HG03064 (cell line): ENCODE measurements around the gene KCNG1.

Experiments used
- ATAC-seq: cut with Tn5 transposase; IDR thresholded peaks from one replicate; pipeline ENCODE4 v1.9.1; 2021; ENCODE audit warnings: low read depth; ENCODE audit not compliant: unreplicated experiment

Gene KCNG1

DNA sequence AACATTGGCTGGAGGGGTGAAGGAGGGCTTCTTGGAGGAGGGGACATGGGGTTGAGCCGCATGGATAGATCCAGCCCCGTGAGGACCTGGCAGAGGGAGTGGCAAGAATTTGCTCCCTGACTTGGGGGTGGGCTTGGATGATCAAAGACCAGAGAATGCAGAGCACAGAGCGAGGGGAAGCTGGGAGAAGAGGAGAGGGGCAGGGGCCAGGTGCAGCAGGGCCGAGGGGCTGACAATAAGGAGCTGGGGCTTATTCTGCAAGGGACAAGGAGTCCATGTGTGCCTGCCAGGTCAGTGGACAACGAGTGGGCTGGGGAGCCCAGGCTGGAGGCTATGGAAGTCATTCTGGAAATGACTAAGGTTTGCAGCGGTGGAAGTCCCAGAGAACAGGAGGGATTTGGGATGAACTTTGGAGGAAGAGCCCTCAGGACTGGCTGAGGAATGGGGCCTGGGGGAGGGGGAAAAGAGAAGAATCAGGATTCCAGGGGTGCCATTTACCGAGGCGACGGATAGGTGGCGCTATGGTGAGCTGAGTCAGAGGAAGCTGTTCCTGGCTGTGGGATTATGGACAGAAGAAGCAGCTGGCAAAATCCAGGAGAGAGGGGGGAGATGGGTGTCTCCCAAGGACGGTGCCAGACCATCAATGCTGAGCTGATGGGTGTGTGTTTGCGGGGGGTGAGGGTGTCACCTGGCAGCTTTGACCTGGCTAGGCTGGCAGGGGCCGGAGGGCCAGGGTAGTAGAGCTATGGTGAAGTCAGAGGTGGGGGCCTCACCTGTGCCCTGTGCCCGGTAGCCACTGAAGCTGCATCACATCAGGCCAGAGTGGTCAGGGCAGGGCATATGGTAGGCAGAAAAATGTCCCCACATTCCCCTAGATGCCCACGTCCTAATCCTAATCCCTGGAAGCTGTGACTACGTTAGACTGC, 7.8 kb downstream of the KCNG1 start:
- no peak for ATAC-seq

DNA sequence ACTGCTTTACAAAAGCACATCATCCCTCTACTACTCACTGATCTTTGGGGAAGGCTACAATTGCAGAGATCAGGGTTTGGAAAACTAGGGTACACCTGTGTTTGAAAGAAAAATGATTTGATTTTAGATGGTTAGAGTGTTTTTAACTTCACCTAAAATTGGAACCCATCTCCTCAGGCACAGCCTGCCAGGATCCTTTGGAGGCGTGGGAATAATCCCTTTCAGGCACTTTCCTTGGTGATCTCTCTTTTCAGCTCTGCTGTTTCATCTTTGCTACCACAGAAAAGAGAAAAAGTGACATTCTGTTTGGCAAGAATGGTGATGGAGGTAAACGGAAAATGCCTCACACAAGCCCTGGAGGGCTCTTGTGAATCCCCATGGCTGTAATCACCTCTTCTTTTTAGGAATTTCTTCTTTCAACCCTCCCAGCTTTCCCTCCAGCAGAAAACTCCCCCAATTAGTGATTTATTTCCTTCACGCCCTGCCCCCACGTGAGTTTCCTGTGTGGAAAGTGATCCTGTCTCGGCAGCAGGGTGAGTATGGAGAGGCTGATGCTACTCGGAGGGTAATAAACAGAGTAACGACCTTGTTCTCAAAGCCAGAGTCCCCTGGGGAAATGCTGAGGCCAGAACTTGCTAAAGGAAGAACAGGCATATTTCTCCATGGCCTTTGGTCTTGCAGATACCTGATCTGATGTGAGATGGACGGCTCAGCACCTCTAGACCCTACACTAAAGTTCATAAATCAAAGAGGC, 9.2 kb downstream of the KCNG1 start:
- no peak for ATAC-seq

DNA sequence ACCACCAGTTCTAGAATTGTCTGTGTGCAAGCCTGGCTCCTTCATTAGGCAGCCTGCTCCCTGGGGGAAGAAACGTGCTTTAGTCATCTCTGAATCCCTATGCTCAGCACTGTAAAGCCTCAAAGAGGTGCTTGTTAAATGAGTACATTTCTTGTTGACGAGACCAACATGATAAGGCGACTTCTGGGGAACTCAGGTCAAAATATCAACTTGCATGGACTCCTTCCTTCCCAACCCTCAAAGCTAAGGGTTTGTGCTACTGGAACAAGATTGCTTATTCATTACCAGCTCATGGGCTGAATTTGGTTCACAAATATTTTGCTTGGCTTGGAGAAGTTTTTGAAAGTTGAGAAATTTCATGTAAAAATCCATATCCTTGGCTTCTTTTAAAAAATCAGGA, 10.6 kb downstream of the KCNG1 start:
- ATAC-seq, result no peak

DNA sequence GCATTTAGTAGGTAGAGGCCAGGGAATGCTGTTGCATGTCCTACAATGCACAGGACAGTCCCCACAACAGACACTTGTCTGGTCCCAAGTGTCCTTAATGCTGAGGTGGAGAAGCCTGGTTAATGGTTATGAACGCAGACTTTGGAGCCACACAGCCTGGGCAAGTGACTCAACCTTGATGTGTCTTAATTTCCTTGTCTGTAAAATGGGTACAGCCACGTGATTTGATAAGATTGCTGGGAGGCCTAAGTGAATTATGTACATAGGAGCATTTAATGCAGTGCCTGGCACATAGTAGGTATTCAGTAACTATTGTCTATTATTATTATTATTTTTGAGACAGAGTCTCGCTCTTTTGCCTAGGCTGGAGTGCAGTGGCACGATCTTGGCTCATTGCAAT, 11.4 kb downstream of the KCNG1 start:
- ATAC-seq, result no peak

DNA sequence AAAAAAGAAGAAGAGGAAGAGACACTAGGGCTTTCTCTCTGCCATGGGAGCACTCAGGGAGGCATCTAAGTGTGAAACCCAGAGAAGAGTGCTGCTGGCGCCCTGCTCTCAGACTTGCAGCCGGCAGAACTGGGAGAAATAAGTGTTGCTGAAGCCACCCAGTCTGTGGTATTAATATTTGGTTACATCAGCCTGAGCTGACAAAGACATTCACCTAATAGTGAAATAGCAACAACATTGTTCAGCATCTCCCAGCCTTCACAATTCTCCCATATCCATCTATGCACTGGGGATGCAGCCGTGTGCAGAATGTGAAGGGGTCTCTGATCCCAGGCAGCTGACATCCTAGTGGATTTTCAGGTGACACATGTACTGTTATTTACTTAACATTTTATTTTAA, 12.0 kb downstream of the KCNG1 start:
- ATAC-seq, result no peak

DNA sequence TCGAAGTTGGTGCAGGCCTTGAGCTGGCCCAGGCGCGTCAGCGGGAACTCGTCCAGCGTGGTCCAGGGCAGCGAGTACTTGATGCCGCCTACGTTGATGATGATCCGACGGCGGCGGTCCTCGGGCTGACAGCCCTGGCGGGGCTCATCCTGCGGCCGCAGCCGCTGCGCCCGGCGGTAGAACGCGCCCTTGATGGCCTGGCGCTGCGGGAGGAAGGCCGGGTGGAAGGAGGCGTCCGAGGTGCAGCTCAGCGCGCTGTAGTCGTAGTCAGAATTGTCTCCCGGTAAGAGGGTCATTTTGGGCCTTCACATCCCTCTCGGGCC, 12.9 kb downstream of the KCNG1 start:
- no peak for ATAC-seq

DNA sequence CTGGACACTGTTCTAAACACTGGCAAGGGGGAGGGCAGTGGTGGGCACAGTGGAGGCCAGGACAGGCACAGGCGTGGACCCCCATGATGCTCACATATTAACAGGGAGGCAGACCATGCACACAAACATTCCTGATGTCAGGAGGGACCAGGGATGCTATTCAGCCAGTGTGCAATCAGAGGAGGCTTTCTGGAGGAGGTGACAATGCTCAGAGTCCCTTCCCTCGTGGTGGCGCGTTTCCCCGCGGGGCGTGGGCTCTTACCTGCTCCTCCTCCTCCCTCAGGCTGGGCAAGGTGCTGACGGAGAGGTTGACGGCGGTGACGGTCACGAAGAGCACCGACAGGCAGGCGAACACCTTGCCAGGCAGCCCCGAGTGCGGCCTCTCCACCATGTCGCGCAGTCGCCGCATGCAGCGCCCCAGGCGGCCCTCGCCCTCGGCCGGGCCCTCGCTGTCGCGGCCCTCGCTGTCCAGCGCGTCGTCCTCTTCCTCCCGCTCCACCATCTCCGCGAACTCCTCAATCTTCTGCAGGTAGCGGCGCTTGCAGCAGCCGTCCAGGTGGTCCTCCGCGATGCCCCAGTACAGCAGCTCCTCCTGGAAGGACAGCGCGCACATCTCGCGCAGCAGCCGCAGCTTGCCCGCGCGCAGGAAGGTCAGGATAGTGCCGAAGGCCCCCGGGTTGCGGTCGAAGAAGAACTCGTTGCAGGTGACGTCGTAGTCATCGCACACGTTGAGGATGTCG, 13.4 kb downstream of the KCNG1 start:
- ATAC-seq, result no peak

DNA sequence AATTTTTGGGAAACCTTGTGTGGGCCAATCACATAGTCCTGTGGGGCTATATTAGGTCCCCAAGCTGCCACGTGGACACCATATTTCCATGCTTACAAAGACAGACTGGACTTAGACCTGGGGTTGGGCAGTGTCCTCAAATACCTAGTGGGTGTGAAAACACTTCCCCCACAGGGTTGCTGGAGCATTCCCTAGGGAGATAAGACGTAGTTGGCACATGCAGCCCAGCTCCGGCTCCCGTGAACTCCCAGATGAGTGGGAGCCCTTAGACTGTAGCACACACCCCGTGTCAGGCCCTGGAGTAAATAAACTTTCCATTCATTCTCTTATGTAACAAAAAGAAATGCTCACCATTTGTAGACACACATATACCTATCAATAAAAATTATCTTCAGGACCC, 14.2 kb downstream of the KCNG1 start:
- no peak for ATAC-seq

DNA sequence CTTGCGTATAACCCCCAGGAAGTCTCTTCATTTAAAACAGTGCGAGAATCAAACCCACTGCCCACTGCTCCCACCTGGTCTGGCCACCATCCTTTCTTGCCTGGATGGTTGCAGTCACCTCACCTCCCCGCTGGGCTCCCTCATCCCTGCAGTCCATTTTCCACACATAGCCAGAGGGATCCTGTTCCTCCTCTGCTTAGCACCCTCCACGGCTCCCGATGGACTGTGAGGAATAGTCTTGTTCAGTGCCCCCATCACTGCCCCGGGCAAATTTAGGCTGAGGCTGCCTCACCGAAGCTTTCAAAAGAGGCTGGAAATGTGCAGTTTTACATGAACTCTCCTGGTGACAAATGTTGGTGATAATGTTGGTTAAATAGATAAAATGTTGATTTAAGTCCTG, 17.7 kb downstream of the KCNG1 start:
- ATAC-seq, result no peak

DNA sequence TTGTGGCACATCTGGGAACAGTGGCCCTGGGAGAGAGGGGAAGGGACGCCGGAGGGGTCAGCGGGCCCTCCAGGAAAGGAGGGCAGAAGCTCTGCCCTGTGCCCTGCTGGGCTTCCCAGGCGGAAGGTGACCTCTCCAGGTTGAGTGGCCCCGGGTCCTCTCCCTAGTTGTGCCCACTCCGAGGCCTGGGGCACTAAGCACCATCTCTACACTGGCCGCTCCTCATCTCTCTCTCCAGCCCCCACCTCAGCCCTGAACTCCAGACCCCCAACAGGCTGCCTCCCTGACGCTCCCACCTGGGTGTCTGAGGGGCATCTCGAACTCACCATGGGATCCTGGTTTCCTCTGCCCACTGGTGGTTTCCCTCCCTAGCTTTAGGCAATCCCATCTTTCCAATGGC, 18.1 kb downstream of the KCNG1 start:
- no peak for ATAC-seq

DNA sequence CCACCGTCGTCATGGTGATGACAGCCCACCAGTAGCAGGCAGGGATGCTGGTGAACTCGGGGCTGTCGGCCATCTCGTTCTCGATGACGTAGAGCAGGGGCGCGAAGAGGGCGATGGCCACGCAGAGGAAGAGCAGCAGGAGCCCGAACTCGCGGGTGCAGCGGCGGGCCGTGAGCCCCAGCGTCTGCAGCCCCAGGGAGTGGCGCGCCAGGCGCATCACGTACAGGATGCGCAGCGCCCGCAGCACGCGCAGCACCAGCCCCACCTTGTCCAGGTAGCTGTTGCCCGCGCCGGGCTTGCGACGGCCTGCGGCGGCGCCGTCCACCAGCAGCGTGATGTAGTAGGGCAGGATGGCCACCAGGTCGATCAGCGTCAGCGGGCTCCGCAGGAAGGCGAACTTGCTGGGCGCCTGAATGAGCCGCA, 18.6 kb downstream of the KCNG1 start:
- no peak for ATAC-seq

DNA sequence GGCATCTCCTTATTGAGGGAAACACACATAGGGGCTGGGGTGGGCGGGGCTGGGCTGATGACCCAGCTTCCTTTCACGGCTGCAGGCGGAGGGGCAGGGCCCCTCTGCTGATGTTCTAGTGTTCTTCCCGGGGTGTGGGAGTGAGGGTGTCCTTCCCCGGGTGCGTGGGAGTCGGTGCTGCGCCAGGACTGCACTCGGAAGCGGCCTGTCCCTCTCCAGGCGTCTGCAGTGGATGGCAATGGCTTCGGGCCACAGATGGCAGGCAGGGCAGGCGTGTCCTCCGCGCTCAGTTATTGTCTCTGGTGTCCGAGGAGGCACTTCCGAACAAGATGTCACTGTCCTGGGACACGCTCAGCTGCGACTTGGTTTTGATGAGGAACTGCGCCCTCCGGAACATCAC, 19.2 kb downstream of the KCNG1 start:
- no peak for ATAC-seq

DNA sequence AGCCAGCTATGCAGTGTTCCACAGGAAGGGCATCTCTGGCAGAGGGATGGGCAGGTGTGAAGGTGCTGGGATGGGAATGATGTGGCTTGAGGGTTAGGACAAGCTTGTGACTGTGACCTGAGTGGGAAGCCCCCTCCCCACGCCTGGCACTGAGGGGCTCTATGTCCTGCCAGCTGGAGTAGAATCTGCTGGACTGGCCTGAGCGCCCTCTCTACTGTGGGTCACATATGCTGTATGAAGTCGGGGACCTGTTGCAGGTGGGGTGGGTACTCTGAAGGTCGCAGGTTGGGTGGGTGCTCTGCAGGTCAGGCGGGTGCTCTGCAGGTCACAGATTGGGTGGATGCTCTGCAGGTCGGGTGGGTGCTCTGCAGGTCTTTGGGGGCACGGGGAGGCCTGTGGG, 20.3 kb downstream of the KCNG1 start:
- ATAC-seq, result no peak

DNA sequence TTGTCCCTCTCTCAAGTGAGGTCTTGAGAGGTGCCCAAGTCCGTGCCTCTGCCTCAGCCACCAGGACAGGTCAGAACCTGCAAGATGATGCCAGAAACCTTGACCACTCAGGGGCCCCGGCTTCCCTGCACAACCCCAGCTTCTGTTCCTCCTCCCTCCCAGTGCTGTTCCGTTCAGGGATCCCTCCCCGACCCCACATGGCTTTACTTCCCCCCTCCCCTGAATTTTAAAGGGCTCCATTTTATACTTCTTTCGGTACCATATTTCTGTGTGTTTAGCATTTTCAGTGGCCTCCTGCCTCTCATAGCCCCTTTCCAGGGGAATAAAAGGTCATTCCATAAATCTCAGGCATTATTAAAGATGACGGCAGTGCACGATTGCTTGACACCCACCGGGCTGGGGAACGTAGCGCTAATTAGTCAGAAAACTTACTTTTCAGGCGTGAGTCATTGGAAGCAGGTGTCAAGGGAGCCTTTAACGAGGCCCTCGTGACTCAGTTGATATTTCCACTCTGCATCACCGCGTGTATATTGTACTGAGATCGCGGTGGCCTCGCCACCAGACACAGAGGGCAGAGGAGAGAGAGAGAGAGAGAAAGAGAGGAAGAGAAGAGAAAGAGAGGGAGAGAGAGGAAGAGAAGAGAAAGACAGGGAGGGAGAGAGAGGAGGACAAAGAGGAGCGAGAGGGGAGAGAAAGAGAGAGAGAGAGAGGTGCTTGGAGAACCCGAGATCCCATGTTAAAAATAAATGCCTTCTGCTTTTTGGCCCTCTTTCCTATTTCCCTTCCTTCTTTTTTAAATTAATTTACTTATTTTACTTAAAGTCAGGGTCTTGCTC, 21.3 kb downstream of the KCNG1 start:
- ATAC-seq, result no peak

DNA sequence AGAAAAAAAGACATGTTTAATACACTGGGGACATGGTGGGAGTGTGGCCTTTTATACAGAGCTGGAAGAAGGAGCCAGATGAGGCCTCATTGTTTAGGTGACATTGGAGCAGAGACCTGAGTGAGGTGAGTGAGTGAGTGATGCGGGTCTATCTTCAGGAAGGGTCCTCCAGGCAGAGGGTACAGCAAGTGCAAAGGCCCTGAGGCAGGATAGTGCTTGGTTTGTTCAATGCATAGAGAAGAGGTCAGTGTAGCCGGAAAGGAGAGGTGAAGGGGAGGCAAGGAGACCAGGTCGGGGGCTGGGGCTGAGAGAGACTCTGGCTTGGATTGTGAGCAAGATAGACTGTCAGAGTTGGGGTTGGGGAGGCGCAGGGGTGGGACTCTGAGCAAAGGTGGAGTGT, 23.6 kb downstream of the KCNG1 start:
- no peak for ATAC-seq

DNA sequence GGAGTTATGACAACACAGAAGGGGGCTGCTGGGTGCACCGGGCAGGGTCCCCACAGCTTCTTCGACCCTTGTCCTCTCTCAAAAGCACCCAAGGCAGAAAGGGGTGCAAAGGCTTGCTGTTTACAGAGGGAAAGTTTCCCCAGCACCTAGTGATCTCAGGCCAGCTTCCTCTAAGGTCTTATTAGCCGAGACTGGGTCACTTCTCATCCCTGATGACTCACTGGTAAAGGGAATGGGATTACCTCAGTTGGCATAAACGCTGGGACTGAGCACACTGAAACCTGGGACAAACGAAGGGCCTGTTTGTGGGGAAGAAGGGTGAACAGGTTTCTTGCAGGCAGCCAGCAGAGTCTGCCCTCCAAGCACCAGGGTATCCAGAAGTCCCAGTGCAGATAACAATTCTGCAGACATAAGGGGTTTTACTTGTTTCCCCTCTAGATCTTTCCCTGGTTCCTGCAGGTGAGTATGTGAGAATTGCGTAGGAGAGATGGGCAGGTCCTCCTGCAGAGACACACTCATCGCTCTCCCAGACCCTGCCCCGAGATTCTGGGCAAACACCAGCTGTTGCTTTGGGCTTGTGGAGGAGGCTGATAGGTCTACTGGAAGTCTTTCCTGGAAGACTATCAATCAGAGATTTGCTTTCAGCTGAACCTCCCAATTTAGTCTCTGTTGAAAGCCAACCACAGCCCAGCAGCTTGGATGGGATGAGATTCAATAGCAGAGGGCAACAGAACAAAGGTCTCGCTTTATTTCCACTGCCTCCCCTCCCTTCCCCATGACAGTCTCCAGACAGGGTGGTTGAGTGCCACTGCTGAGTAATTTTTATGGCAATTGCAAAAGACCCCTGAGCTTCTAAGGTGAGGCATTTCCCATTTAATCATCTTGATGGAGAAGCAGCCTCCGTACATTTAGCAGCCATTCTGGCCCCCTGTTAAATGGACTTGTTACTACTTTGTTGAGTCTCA, 25.7 kb downstream of the KCNG1 start:
- ATAC-seq, result no peak

DNA sequence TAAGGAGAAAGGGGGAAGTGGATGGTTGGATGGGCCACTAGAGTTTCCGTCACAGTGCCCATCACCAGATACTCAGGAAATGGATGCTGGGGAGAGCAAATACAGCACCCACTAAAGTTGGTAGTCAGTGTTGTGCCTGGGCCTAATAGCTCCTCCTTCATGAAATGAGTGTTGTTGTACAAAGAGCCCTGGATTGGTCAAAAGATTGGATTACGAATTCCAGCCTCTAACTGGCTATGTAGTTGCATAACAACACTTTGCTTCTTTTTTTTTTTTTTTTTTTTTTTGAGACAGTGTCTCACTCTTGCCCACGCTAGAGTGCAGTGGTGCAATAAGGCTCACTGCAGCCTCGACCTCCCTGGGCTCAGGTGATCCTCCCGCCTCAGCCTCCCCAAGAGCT, 27.4 kb downstream of the KCNG1 start:
- ATAC-seq, result no peak

DNA sequence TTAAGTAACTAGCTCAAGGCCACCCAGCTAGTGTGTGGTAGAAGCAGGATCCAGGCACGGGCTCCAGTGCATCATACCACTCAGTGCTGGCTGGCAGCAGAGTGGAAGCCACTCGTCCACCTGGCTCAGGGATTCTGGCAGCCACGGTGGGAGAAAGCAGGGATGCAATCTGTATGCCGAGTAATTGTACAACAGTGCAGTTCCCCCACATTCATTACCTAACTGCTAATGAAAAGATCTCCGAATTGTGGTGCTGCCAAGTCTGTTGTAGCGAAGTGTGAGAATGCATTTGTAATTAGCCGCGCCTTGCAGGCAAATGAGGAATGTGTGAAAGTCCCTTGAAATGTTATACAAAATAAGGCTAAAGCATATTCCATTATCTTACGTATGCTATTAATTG, 29.0 kb downstream of the KCNG1 start:
- ATAC-seq, result no peak

DNA sequence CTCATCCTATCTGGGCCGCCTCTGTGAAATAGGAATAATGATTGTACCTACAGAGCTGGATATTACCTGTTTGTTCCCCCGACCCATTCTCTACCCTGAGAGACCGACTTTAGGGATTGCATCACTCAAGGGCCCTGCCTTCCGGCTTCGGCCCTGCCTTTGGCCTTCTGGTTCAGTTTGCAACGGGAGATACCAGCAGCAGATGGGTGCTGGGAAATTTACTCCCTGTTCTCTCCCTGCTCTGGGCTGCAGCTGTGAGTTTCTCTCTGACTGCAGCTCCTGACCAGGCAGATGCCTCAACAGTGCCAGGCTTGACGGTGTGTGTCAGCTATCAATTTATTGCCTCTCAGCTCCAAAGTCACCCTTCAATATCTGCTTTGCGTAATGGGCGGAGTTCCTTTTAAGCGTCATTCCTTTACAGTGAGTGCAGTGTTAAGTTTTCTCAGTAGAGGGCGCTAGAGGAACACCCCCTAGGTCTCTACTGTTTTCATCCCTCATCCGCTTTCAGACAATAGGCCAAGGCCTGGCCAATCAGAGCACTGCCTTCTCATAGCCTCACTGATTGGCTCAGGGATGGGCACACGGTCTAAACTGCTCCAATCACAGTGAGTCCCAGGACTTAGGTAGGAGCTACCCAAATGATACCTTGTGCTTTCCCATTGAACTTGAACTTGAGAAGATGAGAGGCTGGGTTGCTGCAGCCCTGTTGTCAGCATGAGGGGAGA, 30.0 kb downstream of the KCNG1 start:
- ATAC-seq, result no peak
